Muscle layer of colon (tissue), 2 donors: ENCODE data around the gene ZNF212.

ENCODE experiments used
- H3K27ac ChIP-seq: one replicate; pipeline ENCODE4 v1.7.0; 2013; ENCODE audit warnings: low read depth, mild to moderate bottlenecking, low read length, moderate library complexity
- H3K27me3 ChIP-seq, 2 donors: one replicate each; pipeline ENCODE4 v1.7.0; 2013; ENCODE audit warnings: low read length in 2 of 2, mild to moderate bottlenecking in 2 of 2; ENCODE audit not compliant: insufficient read depth in 2 of 2, control insufficient read depth in 1 of 2
- H3K36me3 ChIP-seq: one replicate; pipeline ENCODE4 v1.7.0; 2013; ENCODE audit warnings: mild to moderate bottlenecking, low read length; ENCODE audit not compliant: insufficient read depth
- H3K4me1 ChIP-seq: one replicate; pipeline ENCODE4 v1.7.0; 2013; ENCODE audit warnings: mild to moderate bottlenecking, low read length; ENCODE audit not compliant: insufficient read depth
- H3K4me3 ChIP-seq, 2 donors: one replicate each; pipeline ENCODE4 v1.7.0; 2013; ENCODE audit warnings: low read length in 2 of 2, low read depth in 1 of 2, mild to moderate bottlenecking in 1 of 2, moderate library complexity in 1 of 2
- H3K9ac ChIP-seq: one replicate; pipeline ENCODE4 v1.7.0; 2013; ENCODE audit warnings: low read length
- H3K9me3 ChIP-seq: one replicate; pipeline ENCODE4 v1.7.0; 2013; ENCODE audit warnings: mild to moderate bottlenecking, low read length
- donor health status: abdominal sarcoma.
- donor health status: Adenocarcinoma of cecum.

ZNF212 gene

GRCh38 chr7:149205690-149206381 is 33.6 kb upstream of the ZNF212 start:
- Histone ChIP-seq H3K9ac (no peak overlapping the region), H3K27me3 (no peaks in the 10 kb centered on the region), H3K4me1 (peaks cover 6% of the 10 kb centered on the region), H3K27ac (no peak overlapping the region), H3K36me3 (peaks cover 69% of the 10 kb centered on the region), H3K9me3 (no peaks in the 10 kb centered on the region), H3K4me3 (no peak overlapping the region)

DNA sequence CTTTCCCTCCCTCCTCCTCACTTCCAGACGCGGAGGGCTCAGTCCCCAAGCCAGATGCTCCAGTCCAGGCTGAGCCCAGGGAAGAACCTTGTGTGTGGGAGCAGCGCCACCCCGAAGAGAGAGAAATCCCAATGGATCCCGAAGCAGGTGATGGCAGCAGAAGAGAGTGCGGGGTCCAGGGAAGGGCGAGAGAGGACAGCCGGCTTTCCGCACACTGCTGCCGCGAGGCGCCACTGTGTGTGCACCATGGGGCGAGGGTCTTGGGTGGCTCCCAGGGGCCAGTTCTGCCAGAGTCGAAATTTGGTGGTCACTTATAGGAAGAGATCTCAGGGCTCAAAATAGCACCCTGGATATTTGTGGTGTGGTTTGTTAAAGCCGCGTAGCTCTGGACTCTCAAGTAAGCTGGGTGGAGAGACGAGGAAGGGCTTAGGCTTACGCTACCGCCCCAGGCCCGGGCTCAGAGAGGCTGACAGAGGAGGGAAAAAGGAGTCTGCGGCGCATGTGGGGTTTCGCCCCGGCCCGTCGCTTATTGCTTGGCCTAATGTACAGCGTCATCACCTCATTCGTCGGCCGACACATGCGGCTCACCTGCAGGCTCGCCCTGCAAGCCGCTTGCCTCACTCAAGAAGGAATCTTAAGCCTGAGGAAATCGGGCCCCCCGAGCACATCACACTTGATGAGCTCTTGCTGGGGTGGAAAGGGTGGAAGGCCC is 32.0 kb upstream of the ZNF212 start:
- Histone ChIP-seq H3K27me3 (no peaks in the 10 kb centered on the region), H3K4me1 (peaks cover 6% of the 10 kb centered on the region), H3K36me3 (peaks cover 79% of the 10 kb centered on the region), H3K9ac (no peak overlapping the region), H3K27ac (no peak overlapping the region), H3K9me3 (no peaks in the 10 kb centered on the region), H3K4me3 (no peak overlapping the region)

GRCh38 chr7:149209518-149210269 is 29.8 kb upstream of the ZNF212 start:
- Histone ChIP-seq H3K27me3 (no peaks in the 10 kb centered on the region), H3K4me3 (no peak overlapping the region), H3K9ac (no peak overlapping the region), H3K36me3 (peaks cover 83% of the 10 kb centered on the region), H3K27ac (no peak overlapping the region), H3K4me1 (no peaks in the 10 kb centered on the region), H3K9me3 (no peaks in the 10 kb centered on the region)

DNA sequence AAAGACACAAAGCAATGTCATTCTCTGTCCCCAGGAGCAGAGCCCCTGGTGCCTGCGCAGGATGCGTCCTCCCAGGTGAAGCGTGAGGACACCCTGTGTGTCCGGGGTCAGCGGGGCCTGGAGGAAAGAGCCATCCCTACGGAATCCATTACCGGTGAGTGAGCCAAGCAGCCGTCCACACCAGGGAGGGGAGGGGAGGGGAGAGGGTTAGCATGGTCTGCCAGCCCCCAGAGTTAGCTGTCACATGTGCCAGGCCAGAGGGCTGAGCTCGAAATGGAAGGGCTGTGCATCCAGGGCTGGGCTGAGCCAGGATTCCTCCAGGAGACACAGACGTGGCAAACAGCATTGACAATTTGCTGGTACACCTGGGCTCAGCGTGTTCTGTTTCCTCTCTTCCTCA is 28.9 kb upstream of the ZNF212 start:
- Histone ChIP-seq H3K9me3 (no peaks in the 10 kb centered on the region), H3K27me3 (no peaks in the 10 kb centered on the region), H3K4me1 (no peaks in the 10 kb centered on the region), H3K36me3 (peaks cover 92% of the 10 kb centered on the region), H3K4me3 (no peak overlapping the region), H3K27ac (no peak overlapping the region), H3K9ac (no peak overlapping the region)

- peaks cover 98% of the 10 kb centered on the region for H3K36me3 ChIP-seq
- H3K27ac ChIP-seq, result no peak overlapping the region
- no peaks in the 10 kb centered on the region for H3K27me3 ChIP-seq
- H3K9me3 ChIP-seq, result no peaks in the 10 kb centered on the region
- H3K4me1 ChIP-seq, result no peaks in the 10 kb centered on the region
- H3K4me3 ChIP-seq, result no peak overlapping the region
- H3K9ac ChIP-seq, result no peak overlapping the region
Measured at GRCh38 chr7:149214020-149214720, 25.3 kb upstream of the ZNF212 start.

DNA sequence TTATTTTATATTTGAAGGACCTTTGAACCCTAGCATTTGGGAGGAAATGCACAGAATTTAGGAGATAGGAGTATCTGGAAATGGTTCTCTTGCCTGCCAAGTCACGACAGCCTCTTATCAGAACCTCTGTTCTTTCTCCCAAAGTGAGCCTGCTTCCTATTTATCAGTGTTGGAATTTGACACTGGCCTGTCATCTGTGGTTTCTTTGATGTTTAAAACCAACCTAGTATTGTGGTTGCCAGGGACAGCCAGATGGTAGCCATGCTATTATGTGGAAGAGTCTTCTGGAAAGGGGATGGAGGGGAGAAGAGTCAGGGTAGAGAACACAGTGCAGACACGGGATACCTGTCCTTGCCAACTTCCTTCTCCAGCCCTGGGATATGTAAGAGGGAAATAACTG is 23.0 kb upstream of the ZNF212 start:
- Histone ChIP-seq H3K27me3 (no peaks in the 10 kb centered on the region), H3K36me3 (peaks cover 86% of the 10 kb centered on the region), H3K9ac (no peak overlapping the region), H3K4me1 (no peaks in the 10 kb centered on the region), H3K27ac (no peak overlapping the region), H3K9me3 (no peaks in the 10 kb centered on the region), H3K4me3 (no peak overlapping the region)

GRCh38 chr7:149217570-149217969 is 21.9 kb upstream of the ZNF212 start:
- H3K9me3 ChIP-seq, result no peaks in the 10 kb centered on the region
- no peak overlapping the region for H3K27ac ChIP-seq
- H3K4me3 ChIP-seq, result no peak overlapping the region
- no peaks in the 10 kb centered on the region for H3K27me3 ChIP-seq
- no peak overlapping the region for H3K9ac ChIP-seq
- H3K36me3 ChIP-seq, result peaks cover 77% of the 10 kb centered on the region
- no peaks in the 10 kb centered on the region for H3K4me1 ChIP-seq

DNA sequence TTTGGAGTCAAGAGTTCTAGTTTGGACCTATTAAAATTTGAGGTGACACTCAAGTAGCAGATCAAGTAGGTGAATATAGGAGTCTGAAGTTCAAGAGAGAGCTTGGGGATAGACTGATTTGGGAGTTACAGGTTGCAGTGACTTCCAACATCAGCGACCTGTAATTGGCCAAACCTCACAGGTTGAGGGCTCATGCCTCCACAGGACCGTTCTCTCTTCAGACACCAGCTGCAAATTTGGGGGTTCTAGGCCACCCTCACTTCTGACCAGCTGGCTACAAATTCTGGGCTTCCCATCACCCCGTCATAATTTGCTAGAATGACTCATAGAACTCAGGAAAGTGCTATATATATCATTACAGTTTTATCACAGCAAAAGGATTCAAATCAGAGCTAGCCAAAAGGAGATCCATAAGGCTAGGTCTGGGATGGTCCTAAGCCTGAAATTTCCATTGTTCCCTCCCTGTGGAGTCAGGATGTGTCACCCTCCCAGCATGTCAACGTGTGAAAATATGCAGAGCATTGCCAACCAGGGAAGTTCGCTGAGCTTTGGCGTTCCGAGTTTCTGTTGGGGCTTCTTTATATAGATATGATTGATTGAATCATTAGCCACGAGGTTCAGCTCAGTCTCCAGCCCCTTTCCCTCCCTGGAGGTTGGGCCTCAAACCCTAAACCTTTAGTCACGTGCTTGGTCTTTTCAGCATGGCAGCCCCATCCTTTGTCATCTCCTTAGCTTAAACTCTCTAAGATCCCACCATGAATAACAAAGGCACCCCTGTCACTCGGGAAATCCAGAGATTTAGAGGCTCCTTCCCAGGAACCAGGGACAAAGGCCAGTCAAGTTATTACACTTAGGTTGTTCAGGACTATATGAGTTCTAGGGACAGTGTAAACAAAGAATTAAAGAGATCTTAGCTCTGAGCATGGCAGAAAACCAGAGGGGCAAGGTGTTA is 20.7 kb upstream of the ZNF212 start:
- no peak overlapping the region for H3K9ac ChIP-seq
- no peaks in the 10 kb centered on the region for H3K9me3 ChIP-seq
- H3K4me3 ChIP-seq, result no peak overlapping the region
- no peak overlapping the region for H3K27ac ChIP-seq
- H3K27me3 ChIP-seq, result no peaks in the 10 kb centered on the region
- no peaks in the 10 kb centered on the region for H3K4me1 ChIP-seq
- peaks cover 69% of the 10 kb centered on the region for H3K36me3 ChIP-seq

- Histone ChIP-seq H3K27ac (no peak overlapping the region), H3K4me3 (no peak overlapping the region), H3K9me3 (no peaks in the 10 kb centered on the region), H3K36me3 (peaks cover 60% of the 10 kb centered on the region), H3K4me1 (no peaks in the 10 kb centered on the region), H3K9ac (no peak overlapping the region), H3K27me3 (no peaks in the 10 kb centered on the region)
Measured at GRCh38 chr7:149220534-149220933, 18.9 kb upstream of the ZNF212 start.

GRCh38 chr7:149223176-149223575 is 16.3 kb upstream of the ZNF212 start:
- Histone ChIP-seq H3K9ac (no peak overlapping the region), H3K27me3 (no peaks in the 10 kb centered on the region), H3K9me3 (no peaks in the 10 kb centered on the region), H3K27ac (no peak overlapping the region), H3K4me1 (no peaks in the 10 kb centered on the region), H3K36me3 (peaks cover 34% of the 10 kb centered on the region), H3K4me3 (no peak overlapping the region)
